K562 (cell line): ENCODE measurements around the gene VARS1. TPM values are rescaled to one million over a fixed set of nuclear protein-coding genes. Genes with fewer than 3 reads are reported as not detected.

Experiments
- CBX5 ChIP-seq: IDR thresholded peaks from 2 replicates; pipeline ENCODE4 v1.6.1; 2014; ENCODE audit warnings: low read depth, borderline replicate concordance
- FOXO4 ChIP-seq: fragments of 450-650 bp; formaldehyde crosslinking; IDR thresholded peaks from 2 replicates; pipeline ENCODE4 v1.4.0; 2020; ENCODE audit warnings: mild to moderate bottlenecking, moderate library complexity
- KLF10 ChIP-seq: fragments of 250-450 bp; sonication (Bioruptor Pico); IDR thresholded peaks from 2 replicates; pipeline ENCODE4 v1.6.1; 2021; ENCODE audit warnings: matching md5 sums
- NR2C1 ChIP-seq, 2 experiments: fragments of 450-650 bp; IDR thresholded peaks; 2 replicates each; pipeline ENCODE4 v1.6.1; 2017; ENCODE audit warnings: mild to moderate bottlenecking in 2 of 2, antibody characterized with exemption in 1 of 2, inconsistent platforms in 1 of 2, missing compliant biosample characterization in 1 of 2, missing genetic modification characterization in 1 of 2
- PRPF4 ChIP-seq: fragments of 200-400 bp; formaldehyde crosslinking; IDR thresholded peaks from one replicate; pipeline ENCODE4 v1.6.1; 2017; ENCODE audit warnings: low read length, low read depth, mild to moderate bottlenecking; ENCODE audit not compliant: insufficient read depth, poor library complexity, severe bottlenecking
- PTTG1 ChIP-seq: fragments of 450-650 bp; IDR thresholded peaks from 2 replicates; pipeline ENCODE4 v1.6.1; 2016; ENCODE audit warnings: low read depth, mild to moderate bottlenecking, missing genetic modification characterization, missing compliant biosample characterization
- RCOR1 ChIP-seq, 2 experiments: IDR thresholded peaks; 2 replicates each; pipeline ENCODE4 v1.6.1; 2012; ENCODE audit warnings: low read depth in 2 of 2, low read length in 2 of 2, borderline replicate concordance in 1 of 2, improper control_type of control experiment in 1 of 2
- ZNF282 ChIP-seq: sonication (generic); formaldehyde crosslinking; IDR thresholded peaks from 2 replicates; pipeline ENCODE4 v1.8.1; 2023; ENCODE audit warnings: missing genetic modification reagents
- ZNF75A ChIP-seq: fragments of 450-650 bp; formaldehyde crosslinking; IDR thresholded peaks from 2 replicates; pipeline ENCODE4 v1.4.0; 2020; ENCODE audit warnings: mild to moderate bottlenecking
- polyA plus RNA-seq, 8 experiments: library from polyadenylated mRNA; depleted of rRNA in 4 of 8; stranded (reverse) in 5 of 8; unstranded in 3 of 8; fragments of >200 nt; fragmentation: Nextera tagmentation in 2 of 8; fragmentation: Illumina TruSeq in 1 of 8; extraction: Ambion mirVana in 2 of 8; extraction: Trizol in 1 of 8; gene quantifications; 2 replicates each; pipeline versions ENCODE4 v1.2.1 to v1.2.3, GENCODE V29; 2011 to 2014; ENCODE audit warnings: inconsistent platforms in 1 of 8, missing spikeins in 1 of 8
- total RNA-seq, 7 experiments: library from RNA; depleted of rRNA in 6 of 7; stranded (reverse); fragments of >200 nt in 6 of 7; fragmentation: Illumina TruSeq in 2 of 7; extraction: Trizol in 2 of 7; gene quantifications; 2 replicates each; pipeline versions ENCODE4 v1.2.1 to v1.2.3, GENCODE V29; 2011 to 2021; ENCODE audit warnings: low replicate concordance in 1 of 7
- TF ChIP-seq, protein P1 (sequence below): fragments of 200-800 bp; sonication (Bioruptor generic); IDR thresholded peaks from 2 replicates; pipeline ENCODE4 v1.6.1; 2017; ENCODE audit warnings: missing genetic modification characterization, missing compliant biosample characterization

Gene VARS1
- total and polyA plus RNA-seq, 9 of the 15 experiments (the other 6 are each of a cell fraction or from before 2014, with no cell fraction given), result 2.9 to 488 (median 130) TPM

- TF ChIP-seq NR2C1 (IDR thresholded peaks at IDR 0.05) (peak; percentile 93), NR2C1 (tag; IDR thresholded peaks at IDR 0.05) (peak; percentile 94), PTTG1 (tag) (no peak), CBX5 (no peak), ZNF75A (CRISPR knock-in tag) (no peak), FOXO4 (CRISPR knock-in tag) (no peak), RCOR1 (IDR thresholded peaks at IDR 0.05; ENCODE audit: borderline replicate concordance in 1 of 2, low read depth in 2 of 2, low read length in 2 of 2) (no peak), PRPF4 (no peak), KLF10 (CRISPR knock-in tag) (no peak), ZNF282 (CRISPR knock-in tag) (0 out of 2 replicates have a peak, but pooled peaks have one; percentile 14)
- TF ChIP-seq, protein P1, sequence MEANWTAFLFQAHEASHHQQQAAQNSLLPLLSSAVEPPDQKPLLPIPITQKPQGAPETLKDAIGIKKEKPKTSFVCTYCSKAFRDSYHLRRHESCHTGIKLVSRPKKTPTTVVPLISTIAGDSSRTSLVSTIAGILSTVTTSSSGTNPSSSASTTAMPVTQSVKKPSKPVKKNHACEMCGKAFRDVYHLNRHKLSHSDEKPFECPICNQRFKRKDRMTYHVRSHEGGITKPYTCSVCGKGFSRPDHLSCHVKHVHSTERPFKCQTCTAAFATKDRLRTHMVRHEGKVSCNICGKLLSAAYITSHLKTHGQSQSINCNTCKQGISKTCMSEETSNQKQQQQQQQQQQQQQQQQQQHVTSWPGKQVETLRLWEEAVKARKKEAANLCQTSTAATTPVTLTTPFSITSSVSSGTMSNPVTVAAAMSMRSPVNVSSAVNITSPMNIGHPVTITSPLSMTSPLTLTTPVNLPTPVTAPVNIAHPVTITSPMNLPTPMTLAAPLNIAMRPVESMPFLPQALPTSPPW (CRISPR knock-in tag), result no peak
- TF ChIP-seq, all 486 proteins: peak for 14
Measured at GRCh38 chr6:31781244-31782125, 14.1 kb downstream of the VARS1 start (continued).
